Dedifferentiated amniotic fluid mesenchymal stem cell (primary cell): ENCODE measurements around the gene ADGRL3.
"Not testable (repeated sequence)": the region's sequence is repeated elsewhere in the genome, so short reads cannot be mapped to it uniquely, and the experiment has no call there.

Experiments used
- DNase-seq: peaks from one replicate; pipeline ENCODE4 v3.0.0-alpha.2; 2016; ENCODE audit errors: extremely low spot score

ADGRL3 gene

GRCh38 chr4:61350932-61351331 lies 150.8 kb downstream of the ADGRL3 start:
- no peak for DNase-seq

DNA sequence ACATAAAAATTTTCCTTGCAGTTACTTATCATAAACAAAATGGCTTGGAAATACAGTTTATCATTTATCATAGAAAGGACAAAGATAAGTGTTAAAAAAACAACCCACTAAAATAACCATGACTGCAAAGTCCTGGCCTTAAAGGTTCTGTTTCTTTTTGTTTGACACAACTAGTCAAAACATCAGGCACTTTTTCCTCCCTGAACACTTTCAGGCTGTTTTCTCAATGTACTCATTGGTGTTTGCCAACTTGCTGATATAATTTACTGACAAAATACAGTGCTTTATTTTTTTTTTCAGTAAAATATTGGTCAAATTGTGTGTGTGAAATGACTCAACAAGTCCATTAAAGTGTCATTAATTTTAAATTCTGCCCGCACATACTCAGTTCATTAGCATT lies 156.6 kb downstream of the ADGRL3 start:
- no peak for DNase-seq

GRCh38 chr4:61359301-61359700 lies 159.2 kb downstream of the ADGRL3 start:
- no peak for DNase-seq

DNA sequence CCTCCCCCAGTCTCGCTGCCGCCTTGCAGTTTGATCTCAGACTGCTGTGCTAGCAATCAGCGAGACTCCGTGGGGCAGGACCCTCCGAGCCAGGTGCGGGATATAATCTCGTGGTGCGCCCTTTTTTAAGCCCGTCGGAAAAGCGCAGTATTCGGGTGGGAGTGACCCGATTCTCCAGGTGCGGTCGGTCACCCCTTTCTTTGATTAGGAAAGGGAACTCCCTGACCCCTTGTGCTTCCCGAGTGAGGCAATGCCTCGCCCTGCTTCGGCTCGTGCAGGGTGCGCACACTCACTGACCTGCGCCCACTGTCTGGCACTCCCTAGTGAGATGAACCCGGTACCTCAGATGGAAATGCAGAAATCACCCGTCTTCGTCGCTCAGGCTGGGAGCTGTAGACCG lies 172.7 kb downstream of the ADGRL3 start:
- DNase-seq, result not testable (repeated sequence)

- DNase-seq, result peak; percentile 16
These were observed 173.8 kb downstream of the ADGRL3 start for GRCh38 chr4:61373901-61374440.

DNA sequence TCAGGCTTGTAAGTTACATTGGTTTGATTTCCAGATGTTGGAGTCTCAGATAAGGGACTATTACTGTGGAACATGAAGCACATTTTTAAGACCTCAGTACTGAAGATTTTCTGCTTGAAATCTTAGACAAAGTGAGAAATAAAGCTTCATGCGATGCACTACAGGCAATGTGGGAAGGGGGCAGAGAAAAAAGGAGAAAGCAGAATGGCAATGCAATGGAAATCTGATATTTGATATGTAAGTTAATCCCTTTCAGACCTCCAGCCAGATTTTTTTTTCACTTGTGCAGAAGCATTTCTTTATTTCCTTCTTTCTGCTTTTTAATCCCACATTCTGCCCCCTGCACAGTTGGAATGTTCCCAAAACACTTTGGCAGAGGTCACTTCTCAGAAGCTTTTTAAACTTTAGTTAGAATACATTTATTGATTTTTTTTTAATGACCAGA lies 174.3 kb downstream of the ADGRL3 start:
- peak; percentile 58 for DNase-seq

GRCh38 chr4:61375301-61375700 lies 175.2 kb downstream of the ADGRL3 start:
- DNase-seq, result no peak

DNA sequence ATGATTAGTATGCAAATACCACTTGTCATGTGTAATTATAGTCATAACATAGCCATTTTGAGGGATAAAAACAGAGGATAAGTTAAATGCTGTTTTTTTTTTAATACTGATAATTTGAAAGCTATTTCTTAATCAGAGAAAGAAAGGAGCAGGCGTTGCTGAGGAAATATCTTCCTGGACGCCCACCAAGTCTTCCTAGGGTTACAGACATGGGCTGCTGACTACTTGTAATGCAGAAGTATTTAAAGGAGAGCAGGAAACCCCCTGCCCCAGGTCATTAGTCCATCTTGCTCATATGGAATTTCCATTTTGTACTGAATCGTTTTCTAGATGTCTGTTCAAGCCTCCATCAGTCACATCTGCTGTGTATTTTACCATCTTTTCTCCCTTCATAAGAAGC lies 176.2 kb downstream of the ADGRL3 start:
- no peak for DNase-seq

- DNase-seq, result no peak
These were observed 179.3 kb downstream of the ADGRL3 start for GRCh38 chr4:61379406-61379805.

- no peak for DNase-seq
These were observed 180.7 kb downstream of the ADGRL3 start for GRCh38 chr4:61380865-61381264.

- no peak for DNase-seq
These were observed 185.1 kb downstream of the ADGRL3 start for GRCh38 chr4:61385256-61385655.

- DNase-seq, result not testable (repeated sequence)
These were observed 187.2 kb downstream of the ADGRL3 start for GRCh38 chr4:61387372-61387771.

DNA sequence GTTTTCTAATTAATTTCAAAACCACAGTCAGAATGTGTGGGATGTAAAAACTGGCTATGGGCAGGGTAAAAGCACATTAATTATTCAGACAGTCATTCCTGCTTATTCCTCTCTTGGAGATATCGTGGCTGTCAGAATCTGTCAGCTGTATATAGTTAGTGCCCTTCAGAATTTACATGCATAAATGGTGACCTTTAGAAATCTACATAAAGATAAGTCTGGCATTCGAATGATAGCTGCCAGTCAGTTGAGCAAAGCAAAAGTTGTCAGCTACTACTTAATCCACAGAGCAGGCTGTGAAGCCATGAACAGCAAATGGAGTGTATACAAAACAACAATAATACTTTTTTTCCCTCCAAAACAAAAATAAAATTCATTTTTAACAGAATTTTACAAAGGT lies 189.5 kb downstream of the ADGRL3 start:
- no peak for DNase-seq

DNA sequence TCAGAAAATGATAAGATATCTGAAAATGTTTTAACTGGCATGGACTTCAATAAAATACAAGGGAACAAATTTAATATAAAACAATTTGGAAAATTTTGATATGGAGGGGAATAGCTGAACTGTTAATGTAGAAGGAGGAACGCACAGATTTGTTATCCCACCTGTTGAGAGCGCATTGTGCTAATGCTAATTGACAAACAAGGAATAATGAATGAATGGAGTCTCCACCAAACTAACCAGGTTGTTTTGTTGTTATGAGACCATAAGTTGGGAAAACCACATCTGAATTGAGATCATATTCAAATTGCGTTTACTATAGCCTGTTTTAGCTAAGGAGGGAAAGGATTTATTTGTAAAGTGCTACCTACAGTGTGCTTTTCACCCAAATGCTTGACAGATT lies 195.6 kb downstream of the ADGRL3 start:
- DNase-seq, result no peak

- no peak for DNase-seq
These were observed 197.0 kb downstream of the ADGRL3 start for GRCh38 chr4:61397174-61397573.

GRCh38 chr4:61400439-61401038 lies 200.4 kb downstream of the ADGRL3 start:
- DNase-seq, result no peak

DNA sequence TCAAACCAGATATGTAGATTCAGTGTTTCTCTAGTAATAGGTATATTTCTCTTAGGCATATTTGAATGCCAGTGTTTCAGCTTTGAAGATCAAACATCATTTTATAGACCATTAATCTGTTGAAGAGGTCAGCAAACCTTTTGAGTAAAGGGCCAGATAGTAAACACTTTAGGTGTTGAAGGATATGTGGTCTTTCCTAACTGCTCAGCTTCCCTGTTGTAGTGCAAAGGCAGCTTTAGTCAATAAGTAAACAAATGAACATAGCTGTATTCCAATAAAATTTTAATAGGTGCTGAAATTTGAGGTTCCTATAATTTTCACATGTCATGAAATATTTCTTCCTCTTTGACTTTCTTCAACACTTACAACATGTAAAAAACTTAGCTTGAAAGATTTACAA lies 201.6 kb downstream of the ADGRL3 start:
- no peak for DNase-seq

DNA sequence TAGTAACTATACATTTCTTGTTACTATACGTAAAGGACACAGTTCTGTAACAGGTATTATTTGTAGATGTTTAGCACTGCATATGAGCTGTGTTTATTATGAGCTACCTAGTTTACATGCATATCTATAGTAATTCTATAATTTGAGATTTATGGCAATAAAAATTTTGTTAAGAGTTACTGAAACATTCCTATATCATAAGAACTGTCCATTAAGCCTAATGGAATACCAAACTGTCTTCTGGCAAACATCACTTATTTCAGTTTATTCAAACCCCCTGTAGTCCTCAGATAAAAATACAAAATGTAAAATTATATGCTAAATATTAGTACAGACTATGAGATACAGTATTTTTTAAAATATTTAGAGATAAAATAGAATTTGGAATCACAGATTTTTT lies 205.2 kb downstream of the ADGRL3 start:
- DNase-seq, result no peak

GRCh38 chr4:61406677-61407076 lies 206.6 kb downstream of the ADGRL3 start:
- no peak for DNase-seq

DNA sequence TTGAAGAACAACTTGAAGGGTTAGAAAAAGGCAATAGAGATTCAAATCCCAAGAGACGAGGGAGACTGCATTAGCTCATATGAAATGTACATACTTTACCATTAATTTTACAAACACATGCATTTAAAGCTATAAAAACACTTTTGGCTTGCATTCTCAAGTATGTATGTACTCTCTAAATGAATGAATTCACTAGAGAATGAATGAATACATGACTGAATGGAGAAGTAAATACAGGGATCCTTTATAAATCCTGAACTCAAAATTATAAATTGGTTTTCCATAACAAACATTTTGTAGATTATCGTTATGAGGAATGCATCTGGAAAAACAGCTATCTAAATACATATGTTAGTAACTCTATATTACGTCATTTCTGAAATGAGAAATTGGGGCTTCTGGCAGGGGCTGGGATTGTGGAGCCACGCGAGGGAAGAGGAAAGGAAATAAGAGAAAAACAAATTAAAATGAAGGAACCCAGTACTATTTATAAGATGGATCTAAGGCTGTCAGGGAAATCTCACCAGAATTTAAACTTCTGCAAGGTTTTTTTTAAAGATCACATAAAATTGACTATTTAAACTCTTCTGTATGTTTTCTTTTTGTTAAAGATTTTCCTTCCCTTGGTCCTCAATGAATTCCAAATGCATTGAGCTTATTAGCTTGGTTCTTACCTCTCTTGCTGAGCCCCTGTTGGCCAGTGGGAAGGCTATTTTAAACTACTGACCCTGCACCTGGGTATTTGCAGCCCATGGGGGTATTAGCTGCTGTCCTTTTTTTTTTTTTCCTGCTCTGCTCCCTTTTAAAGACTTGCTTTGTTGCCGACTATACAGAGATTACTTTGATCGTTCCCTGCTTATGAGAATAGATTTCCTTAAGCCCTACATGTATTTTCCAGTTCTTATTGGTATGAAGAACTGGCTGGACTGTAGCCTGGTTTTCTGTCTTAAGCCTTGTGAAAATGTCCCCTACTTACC lies 207.8 kb downstream of the ADGRL3 start:
- DNase-seq, result no peak

DNA sequence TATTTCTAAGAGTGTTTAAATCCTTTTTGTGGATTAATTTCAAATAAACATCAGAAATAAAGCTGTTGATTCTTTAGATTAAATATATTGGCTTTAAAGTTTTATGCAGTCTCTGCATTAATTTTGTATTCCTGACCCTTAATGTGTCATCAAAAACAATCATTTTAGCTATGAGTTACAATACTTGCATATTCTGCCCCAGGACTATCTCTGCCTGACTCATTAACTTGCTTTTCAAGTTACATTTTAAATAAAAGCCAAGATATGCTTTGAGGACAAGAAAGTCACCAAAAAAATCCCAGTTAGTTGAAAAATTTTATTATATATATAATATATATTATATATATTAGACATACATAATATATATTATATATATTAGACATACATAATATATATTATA lies 208.7 kb downstream of the ADGRL3 start:
- DNase-seq, result no peak

DNA sequence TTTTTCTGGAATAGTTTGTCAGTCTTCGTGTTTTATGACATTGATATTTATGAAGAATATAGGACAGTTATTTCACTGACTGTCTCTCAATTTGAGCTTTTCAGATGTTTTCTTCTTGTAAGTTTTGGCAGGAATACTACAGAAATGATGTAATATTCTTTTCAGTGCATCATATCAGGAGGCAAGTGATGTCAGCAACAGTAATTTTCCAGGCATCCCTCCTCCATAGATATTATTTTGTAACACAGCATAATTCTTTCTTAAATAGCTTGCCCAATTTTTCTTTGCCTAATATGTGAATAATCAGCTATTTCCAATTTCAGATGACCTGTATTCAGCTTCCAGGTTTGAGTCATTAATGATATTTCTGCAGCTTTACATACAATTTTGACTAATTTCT lies 211.1 kb downstream of the ADGRL3 start:
- no peak for DNase-seq

- no peak for DNase-seq
These were observed 225.2 kb downstream of the ADGRL3 start for GRCh38 chr4:61425315-61425714.
